Activated CD4-positive, alpha-beta T cell treated with anti-CD3 and anti-CD28 coated beads, Interleukin-2, amount 50 U/mL, for 16 hours (primary cell): ENCODE results near the gene SYT1.

Source experiments
- DNase-seq: peaks from one replicate; pipeline ENCODE4 v3.0.0-alpha.2; 2020

Gene SYT1

DNA sequence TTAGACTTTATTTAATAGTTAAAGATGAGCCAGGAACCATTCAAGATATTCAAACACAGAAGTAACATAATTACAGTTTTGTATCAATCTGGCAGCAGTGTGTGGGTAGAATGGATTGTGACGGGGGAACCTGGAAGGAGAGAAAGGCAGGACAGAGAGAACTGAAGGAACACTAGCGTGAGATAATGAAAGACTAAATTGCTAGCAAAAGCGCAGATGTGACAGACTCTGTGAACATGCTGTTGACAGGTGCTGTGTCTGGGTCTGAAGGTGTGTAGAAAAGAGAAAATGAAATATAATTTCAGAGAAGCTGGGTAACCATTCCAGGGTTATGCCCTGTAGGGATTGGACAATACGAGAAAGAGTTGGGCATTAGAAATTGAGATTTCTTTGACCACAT lies 372.3 kb downstream of the SYT1 start:
- DNase-seq = no peak

DNA sequence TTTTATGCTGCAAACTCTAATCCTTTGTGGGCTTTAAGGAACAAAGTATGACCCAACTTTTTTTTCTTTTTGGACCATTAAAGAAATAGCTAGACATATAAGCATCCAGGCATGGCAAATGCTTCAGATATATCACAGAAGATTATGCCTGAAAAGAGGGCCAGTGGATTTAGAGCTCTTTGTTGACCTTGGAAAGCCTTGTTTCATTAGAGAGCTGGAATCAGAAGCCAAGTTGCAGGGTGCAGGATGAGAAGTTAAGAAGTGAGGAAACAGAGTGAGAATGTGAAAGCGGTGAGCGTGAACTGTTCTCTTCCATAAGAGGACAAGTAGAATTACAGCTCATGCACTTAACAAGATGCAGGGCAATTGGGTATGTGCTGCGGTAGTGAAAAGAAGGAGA lies 373.7 kb downstream of the SYT1 start:
- DNase-seq = no peak

DNA sequence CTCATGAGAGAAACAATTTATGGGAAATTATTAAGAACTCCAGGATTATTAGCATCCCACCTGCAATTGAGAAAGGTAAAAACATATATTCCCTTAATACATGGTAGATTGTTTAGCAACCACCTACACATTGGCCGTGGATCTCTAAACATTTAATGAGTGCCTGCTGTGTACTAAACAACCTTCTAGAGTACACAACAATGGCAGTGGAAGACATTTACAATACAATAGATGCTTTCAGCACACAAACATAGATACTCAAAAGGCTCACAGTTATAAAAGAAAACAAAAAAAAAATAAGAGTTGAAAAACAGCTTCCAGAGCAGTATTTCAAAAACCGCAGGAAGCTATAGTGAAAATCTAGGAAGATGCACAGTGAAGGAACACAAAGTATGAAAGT lies 382.9 kb downstream of the SYT1 start:
- DNase-seq = no peak

DNA sequence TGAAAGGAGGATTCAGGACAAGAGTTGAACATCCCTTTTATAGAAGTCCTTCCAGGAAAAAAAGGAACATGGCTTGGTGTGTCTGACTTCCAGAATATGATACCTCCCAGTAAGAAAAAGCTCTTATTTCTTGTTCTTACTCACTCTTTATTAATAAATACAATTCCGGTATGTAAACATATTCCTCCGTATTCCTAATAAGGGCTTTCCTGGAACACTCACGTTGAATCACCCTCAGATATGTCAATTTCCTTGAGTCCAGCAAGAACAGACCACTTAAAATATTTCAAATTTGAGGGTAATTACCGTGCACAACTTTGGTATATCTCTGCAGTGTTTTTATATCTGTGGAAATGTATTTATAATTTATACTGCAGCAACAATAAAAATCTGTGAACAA lies 385.6 kb downstream of the SYT1 start:
- DNase-seq = no peak

- DNase-seq = no peak
Observed at GRCh38 chr12:79250960-79251755, 386.6 kb downstream of the SYT1 start.

GRCh38 chr12:79252358-79253075 lies 387.9 kb downstream of the SYT1 start:
- DNase-seq = no peak

DNA sequence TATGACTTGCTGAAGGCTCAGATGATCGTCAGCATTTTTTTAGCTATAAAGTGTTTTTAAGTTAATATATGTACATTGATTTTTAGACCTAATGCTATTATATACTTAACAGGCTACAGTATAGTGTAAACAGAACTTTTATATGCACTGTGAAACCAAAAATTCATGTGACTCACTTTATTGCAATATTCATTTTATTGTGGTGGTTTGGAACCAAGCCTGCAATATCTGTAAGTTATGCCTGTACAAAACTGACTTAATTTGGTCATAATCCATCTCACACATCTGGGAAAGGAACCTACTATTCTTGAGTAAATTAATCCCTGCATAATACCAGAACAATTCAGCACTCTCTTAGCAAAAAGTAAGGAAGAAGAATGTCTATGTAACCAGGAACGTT lies 390.7 kb downstream of the SYT1 start:
- DNase-seq = no peak

- DNase-seq = no peak
Observed at GRCh38 chr12:79260923-79261322, 396.3 kb downstream of the SYT1 start.

- DNase-seq = no peak
Observed at GRCh38 chr12:79262938-79263337, 398.4 kb downstream of the SYT1 start.

DNA sequence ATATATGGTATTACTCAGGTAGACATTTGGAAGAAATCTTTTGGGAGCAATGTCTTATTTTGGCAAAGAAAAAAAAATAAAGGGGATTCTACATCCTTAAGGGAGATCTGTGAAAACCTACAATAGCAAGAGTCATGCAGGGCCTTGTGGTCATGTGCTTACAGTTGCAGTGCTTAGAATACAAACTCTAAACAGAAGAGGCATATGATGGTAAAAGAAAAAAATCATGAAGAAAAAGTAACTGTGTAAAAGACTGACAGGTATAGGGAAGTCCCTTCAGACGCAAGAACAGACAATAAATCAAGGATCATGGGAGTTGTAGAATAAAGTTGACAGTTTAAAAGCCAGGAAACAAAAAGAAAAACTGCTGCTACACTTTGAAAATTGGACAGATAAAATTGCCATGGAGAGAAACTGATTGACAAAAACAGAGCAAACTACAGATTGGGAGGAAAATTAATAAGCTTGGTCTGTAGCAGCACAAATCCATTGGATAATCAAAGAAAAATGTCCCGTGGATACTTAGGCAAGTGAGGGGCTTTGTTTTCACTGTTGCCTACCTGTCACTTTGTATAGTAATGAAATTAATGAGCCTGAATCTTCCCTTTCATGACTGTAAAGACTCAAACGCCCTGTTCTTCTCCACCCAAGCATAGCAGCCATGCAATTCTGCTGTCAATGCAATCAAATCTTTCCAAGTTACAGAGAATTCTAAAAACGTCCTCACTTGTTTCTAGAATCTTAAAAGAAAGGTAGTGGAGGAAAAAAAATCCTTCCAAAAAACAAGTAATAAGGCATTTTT lies 402.0 kb downstream of the SYT1 start:
- no peak for DNase-seq

- no peak for DNase-seq
Observed at GRCh38 chr12:79267580-79267979, 403.0 kb downstream of the SYT1 start.

GRCh38 chr12:79274501-79275064 lies 410.0 kb downstream of the SYT1 start:
- no peak for DNase-seq

- no peak for DNase-seq
Observed at GRCh38 chr12:79275631-79276030, 411.1 kb downstream of the SYT1 start.

DNA sequence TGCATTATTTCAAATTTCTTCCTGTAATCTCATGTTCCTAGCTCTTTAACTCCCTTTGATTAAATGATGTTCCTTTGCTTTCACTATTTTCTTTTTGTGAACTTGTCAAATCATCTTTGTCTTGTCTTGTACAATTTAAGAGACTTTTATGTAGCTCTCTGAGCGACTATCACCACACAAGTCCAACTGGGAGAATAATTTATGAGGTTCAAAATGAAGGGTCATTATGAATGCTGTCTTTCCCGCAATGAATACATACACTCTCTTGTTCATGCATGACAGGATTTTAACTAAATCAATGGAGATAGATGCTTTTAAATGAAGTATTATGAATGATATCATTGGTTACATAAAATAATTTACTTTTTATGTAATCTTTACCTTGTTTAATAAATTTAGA lies 418.8 kb downstream of the SYT1 start:
- no peak for DNase-seq

GRCh38 chr12:79288911-79289310 lies 424.3 kb downstream of the SYT1 start:
- no peak for DNase-seq

- DNase-seq = no peak
Observed at GRCh38 chr12:79291711-79292110, 427.1 kb downstream of the SYT1 start.

GRCh38 chr12:79294590-79294989 lies 430.0 kb downstream of the SYT1 start:
- DNase-seq = no peak

DNA sequence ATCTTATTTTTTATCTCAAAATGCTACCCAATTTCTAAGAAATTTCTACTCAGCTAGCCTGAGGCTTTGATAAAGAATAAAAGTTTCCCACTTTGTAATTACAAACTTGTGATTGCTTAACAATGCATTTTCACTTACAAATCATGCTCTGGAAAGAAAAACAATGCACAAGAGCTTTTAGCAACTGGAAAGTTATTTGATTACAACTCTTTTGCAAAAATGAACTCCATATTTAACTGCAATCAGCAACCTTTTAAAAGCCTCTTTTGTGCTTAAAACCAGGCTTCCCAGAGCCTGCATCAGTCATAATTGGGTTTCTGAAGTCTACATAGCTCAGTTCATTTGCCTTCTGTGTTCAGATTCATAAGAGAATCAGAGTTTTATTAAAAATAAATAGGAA lies 431.0 kb downstream of the SYT1 start:
- DNase-seq = no peak

- DNase-seq = no peak
Observed at GRCh38 chr12:79296133-79296532, 431.6 kb downstream of the SYT1 start.

DNA sequence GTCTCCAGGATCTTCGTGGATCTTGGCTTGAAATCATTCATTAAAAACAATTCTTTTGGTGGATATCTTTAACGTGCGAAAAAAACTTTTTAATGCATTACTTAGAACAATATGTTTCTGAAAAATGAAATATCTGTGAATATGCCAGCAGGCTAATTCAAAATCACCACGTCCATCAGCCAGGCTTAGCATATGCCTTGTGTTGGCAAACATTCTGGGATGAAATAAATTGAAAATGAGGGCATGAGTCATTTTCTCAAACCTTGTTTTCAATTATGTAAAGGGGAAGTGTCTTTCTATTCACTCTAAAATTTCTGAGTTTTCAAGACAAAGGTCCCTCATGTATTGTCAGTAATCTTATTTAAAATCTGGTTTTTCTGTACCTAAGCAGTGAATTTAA lies 432.3 kb downstream of the SYT1 start:
- no peak for DNase-seq

DNA sequence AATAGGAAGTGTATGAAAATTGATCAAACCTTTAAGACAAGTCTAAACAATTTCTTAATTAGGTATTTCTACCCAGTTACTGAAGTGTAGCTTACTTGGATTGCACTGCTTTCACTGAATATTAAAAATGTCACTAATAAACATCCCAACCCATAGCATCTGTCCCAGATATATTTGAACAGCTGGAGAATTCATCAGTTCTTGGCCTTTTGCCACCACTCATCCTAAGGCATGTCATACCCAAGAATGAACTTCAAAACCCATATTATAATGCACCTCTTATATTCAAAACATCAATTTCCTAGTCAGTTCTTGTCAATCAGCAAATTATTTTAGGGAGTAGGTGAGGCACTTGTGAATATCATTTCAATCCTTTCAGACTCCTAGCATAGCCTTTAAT lies 433.9 kb downstream of the SYT1 start:
- DNase-seq = no peak

DNA sequence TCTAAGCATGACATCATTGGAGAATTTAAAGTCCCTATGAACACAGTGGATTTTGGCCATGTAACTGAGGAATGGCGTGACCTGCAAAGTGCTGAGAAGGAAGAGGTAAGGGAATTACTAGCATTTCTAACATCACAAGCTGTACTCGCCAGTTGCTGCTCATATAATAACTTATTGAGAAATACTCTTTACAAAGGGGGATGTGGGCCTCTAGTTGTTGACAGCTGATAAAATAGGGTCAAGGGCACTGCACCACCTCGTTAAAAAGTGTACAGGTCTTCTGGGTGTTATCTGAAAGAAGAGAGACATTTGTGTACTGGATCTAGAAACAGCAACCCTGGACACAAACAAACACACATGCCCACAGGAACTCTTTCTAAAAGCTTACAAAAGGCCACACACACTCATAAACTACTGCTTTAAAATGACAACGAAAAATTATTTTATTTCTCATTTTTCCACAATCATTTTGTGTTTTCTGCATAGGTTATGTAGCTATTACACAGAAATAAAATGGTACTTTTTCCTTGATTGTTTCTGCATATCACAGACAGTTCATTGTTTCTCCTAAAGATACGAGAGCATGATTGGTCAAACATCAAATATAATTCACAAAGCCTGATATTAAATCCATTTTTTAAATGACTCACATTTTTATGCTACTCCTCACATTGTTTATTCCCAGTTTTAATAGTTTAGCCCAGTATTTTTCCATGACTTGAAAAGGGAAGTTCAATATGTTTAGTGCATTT lies 435.0 kb downstream of the SYT1 start:
- DNase-seq = no peak

- DNase-seq = no peak
Observed at GRCh38 chr12:79300199-79300568, 435.6 kb downstream of the SYT1 start.
